Measurements from ENCODE around the gene RRBP1. TPM values are rescaled to one million over a fixed set of nuclear protein-coding genes. Genes with fewer than 3 reads are reported as not detected.

The RRBP1 gene
- total RNA-seq, 2 donors from 2014 or later: 112 to 148 TPM

DNA sequence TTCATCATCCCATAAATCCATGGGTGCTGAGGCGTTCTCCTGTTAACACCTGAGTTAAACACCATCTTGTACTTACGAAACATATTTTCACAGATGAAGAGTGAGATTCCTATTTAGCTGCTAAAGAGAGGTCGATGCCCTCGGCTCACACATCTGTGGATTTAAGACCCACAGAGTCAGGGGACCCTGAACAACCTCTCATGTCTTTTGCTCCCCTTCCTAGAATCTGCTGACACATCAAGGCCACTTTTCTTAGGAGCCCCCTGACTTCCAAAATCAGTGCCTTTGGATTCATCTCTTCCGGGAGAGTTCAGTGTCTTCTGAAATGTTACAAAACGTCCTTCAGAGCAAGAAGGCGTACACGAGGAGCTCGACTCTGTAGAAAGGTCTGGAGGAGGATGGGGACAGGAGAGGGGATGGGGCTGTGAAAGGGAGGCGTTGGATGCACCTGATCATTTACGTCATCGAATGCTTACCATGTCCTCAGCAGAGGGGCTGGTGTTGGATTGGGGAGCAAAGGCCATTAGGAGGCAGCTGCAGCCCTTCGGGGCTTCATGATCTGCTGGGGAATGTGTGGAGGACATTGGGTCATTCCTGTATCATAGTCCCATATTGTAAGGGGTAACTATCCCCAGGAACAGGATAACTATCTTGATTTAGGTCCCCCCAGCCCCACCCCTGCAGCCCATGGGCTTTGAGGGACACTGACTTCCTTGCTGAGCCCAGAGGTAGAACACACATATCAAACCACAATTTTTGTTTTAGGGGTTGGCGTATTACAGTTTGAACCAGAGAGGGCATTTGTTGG, 40.7 kb upstream of the RRBP1 start:
- no peaks in the 10 kb centered on the region for H3K27me3 ChIP-seq (replicated peaks; ENCODE audit: insufficient read depth)
- DNase-seq (ENCODE audit: low spot score): no peak
- intact Hi-C loops (cut with DNase I): no loop called here
- no peaks in the 10 kb centered on the region for H3K36me3 ChIP-seq
- no peak overlapping the region for H3K27ac ChIP-seq
- WGBS: 85% methylated on average over 14 of the region's 14 CpGs
- no peaks in the 10 kb centered on the region for H3K4me1 ChIP-seq (replicated peaks)
- no peaks in the 10 kb centered on the region for H3K9me3 ChIP-seq
- TF ChIP-seq CTCF (IDR thresholded peaks at IDR 0.05): no peak
- no peak for TF ChIP-seq POLR2AphosphoS5 (IDR thresholded peaks at IDR 0.05)
- TF ChIP-seq POLR2A (IDR thresholded peaks at IDR 0.05): no peak
- H3K4me3 ChIP-seq: no peak overlapping the region

GRCh38 chr20:17721802-17722486, 39.9 kb upstream of the RRBP1 start:
- DNase-seq (ENCODE audit: low spot score): no peak
- H3K27me3 ChIP-seq (replicated peaks; ENCODE audit: insufficient read depth): no peaks in the 10 kb centered on the region
- H3K4me1 ChIP-seq (replicated peaks): no peaks in the 10 kb centered on the region
- TF ChIP-seq POLR2AphosphoS5 (IDR thresholded peaks at IDR 0.05) (no peak), CTCF (IDR thresholded peaks at IDR 0.05) (no peak), POLR2A (IDR thresholded peaks at IDR 0.05) (no peak)
- H3K27ac ChIP-seq: no peak overlapping the region
- no peaks in the 10 kb centered on the region for H3K9me3 ChIP-seq
- H3K4me3 ChIP-seq: no peak overlapping the region
- WGBS: 50% methylated on average over 6 of the region's 6 CpGs
- H3K36me3 ChIP-seq: no peaks in the 10 kb centered on the region
- intact Hi-C loops (cut with DNase I): no loop called here

GRCh38 chr20:17720755-17721154, 38.7 kb upstream of the RRBP1 start:
- no peak for DNase-seq (ENCODE audit: low spot score)
- Histone ChIP-seq H3K27me3 (replicated peaks; ENCODE audit: insufficient read depth) (no peaks in the 10 kb centered on the region), H3K4me1 (replicated peaks) (no peaks in the 10 kb centered on the region), H3K36me3 (no peaks in the 10 kb centered on the region), H3K4me3 (no peak overlapping the region), H3K27ac (no peak overlapping the region), H3K9me3 (no peaks in the 10 kb centered on the region)
- intact Hi-C loops (cut with DNase I): no loop called here
- WGBS: 88% methylated on average over 4 of the region's 4 CpGs
- TF ChIP-seq POLR2A (IDR thresholded peaks at IDR 0.05) (no peak), CTCF (IDR thresholded peaks at IDR 0.05) (no peak), POLR2AphosphoS5 (IDR thresholded peaks at IDR 0.05) (no peak)

DNA sequence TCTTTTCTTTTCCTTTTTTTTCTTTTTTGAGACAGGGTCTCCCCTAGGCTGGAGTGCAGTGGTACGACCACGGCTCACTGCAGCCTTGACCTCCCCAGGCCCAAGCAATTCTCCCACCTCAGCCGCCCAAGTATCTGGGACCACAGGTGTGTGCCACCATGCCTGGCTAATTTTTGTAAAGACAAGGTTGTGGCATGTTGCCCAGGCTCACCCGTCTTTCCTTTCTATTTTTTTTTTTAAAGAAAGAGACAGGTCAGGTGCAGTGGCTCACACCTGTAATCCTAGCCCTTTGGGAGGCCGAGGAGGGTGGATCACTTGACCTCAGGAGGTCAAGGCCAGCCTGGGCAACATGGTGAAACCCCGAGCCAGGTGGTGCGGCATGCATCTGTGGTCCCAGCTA, 34.3 kb upstream of the RRBP1 start:
- H3K9me3 ChIP-seq: no peaks in the 10 kb centered on the region
- no peaks in the 10 kb centered on the region for H3K36me3 ChIP-seq
- no peak overlapping the region for H3K4me3 ChIP-seq
- 83% methylated on average over 7 of the region's 7 CpGs for WGBS
- no peak overlapping the region for H3K27ac ChIP-seq
- no peaks in the 10 kb centered on the region for H3K4me1 ChIP-seq (replicated peaks)
- TF ChIP-seq POLR2A (IDR thresholded peaks at IDR 0.05) (no peak), POLR2AphosphoS5 (IDR thresholded peaks at IDR 0.05) (no peak), CTCF (IDR thresholded peaks at IDR 0.05) (no peak)
- intact Hi-C loops (cut with DNase I): loop anchor here (10.0 kb wide), 1 partner anchor 88 kb away; no protein-coding TSS in a partner anchor
- H3K27me3 ChIP-seq (replicated peaks; ENCODE audit: insufficient read depth): no peaks in the 10 kb centered on the region
- DNase-seq (ENCODE audit: low spot score): no peak
